ENCODE measurements around the gene SP1. TPM values are rescaled to one million over a fixed set of nuclear protein-coding genes. Genes with fewer than 3 reads are reported as not detected.
"Not testable (repeated sequence)": the region's sequence is repeated elsewhere in the genome, so short reads cannot be mapped to it uniquely, and the experiment has no call there.

The SP1 gene
- total and polyA plus RNA-seq, 2 experiments from 2014 or later = 11.1 to 68.4 TPM

GRCh38 chr12:53419756-53420155 lies 39.8 kb downstream of the SP1 start (continued):
- no peak for TF ChIP-seq NANOG (IDR thresholded peaks at IDR 0.05; ENCODE audit: borderline replicate concordance)
- no peak for TF ChIP-seq EZH2 (IDR thresholded peaks at IDR 0.05; ENCODE audit: low read depth, unreplicated experiment)
- TF ChIP-seq STAT1 (IDR thresholded peaks at IDR 0.05; ENCODE audit: unreplicated experiment) = no peak

- not testable (repeated sequence) for H3K27ac ChIP-seq (ENCODE audit: low read depth); H4K20me1 ChIP-seq (replicated peaks; ENCODE audit: insufficient read depth); H3K36me3 Mint-ChIP-seq (ENCODE audit: low read depth); ATAC-seq; H3K27me3 ChIP-seq (ENCODE audit: insufficient read depth); H3K4me3 ChIP-seq; DNase-seq (ENCODE audit: low spot score); H3K27ac Mint-ChIP-seq; H3K9me3 Mint-ChIP-seq; H3K4me2 ChIP-seq; H3K9me2 ChIP-seq (ENCODE audit: insufficient read depth); H2AFZ ChIP-seq; H3F3A ChIP-seq (replicated peaks; ENCODE audit: low read depth); H3K79me2 ChIP-seq (replicated peaks; ENCODE audit: insufficient read depth); H3K4me3 Mint-ChIP-seq; H3K36me3 ChIP-seq (ENCODE audit: insufficient read depth); H3K4me1 ChIP-seq (ENCODE audit: insufficient read depth)
- Mint-ChIP-seq H3K4me1 (peaks cover 15% of the 10 kb centered on the region), H3K27me3 (ENCODE audit: insufficient read depth, low read depth, poor library complexity) (peaks cover 17% of the 10 kb centered on the region)
These were observed 42.3 kb downstream of the SP1 start for GRCh38 chr12:53422247-53422646.

DNA sequence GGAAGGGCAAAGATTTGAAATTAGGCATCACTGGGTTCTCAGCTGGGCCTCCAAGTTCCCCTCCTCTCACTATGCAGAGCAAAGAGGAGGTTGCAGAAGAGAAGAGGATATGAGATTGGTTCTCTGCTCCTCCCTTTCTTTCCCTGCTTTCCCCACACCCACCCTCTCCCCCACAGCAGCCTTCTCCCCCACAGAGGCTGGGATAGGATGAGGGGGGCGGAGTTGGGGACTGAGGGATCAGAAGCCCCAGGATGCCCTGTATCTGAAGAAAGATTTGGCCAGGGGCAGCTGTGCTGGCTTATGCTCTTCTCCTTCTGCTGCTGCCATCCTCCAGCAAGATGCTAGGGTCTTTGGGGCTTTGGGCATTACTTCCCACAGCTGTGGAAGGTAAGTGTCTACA lies 43.6 kb downstream of the SP1 start, which contains the start of gene AMHR2:
TSS of gene AMHR2 (plus strand) at position 259 of the 400 bp plus-strand sequence. CDS start at position 339, 80 bp downstream.
- Mint-ChIP-seq H3K27ac (no peak within 1 kb of the TSS), H3K9me3 (no peaks in the 10 kb centered on the region), H3K4me1 (peaks cover 15% of the 10 kb centered on the region), H3K27me3 (ENCODE audit: insufficient read depth, low read depth, poor library complexity) (peaks cover 17% of the 10 kb centered on the region), H3K4me3 (no peak within 1 kb of the TSS), H3K36me3 (ENCODE audit: low read depth) (no peaks in the 10 kb centered on the region)
- DNase-seq (ENCODE audit: low spot score) (no peak), ATAC-seq (no peak)
- no peaks in the 10 kb centered on the region for H3K27me3 ChIP-seq (ENCODE audit: insufficient read depth)
- H3K4me2 ChIP-seq = no peak within 1 kb of the TSS
- H3K9me2 ChIP-seq (ENCODE audit: insufficient read depth) = no peaks in the 10 kb centered on the region
- H3K27ac ChIP-seq (ENCODE audit: low read depth) = no peak within 1 kb of the TSS
- H4K20me1 ChIP-seq (replicated peaks; ENCODE audit: insufficient read depth) = no peaks in the 10 kb centered on the region
- H3K4me1 ChIP-seq (ENCODE audit: insufficient read depth) = no peaks in the 10 kb centered on the region; the same call in 1 of the 2 replicates
- H2AFZ ChIP-seq = 0 out of 2 replicates have a peak within 1 kb of the TSS, but pooled peaks have one; percentile 47
- no peaks in the 10 kb centered on the region for H3K36me3 ChIP-seq (ENCODE audit: insufficient read depth)
- H3F3A ChIP-seq (replicated peaks; ENCODE audit: low read depth) = 0 out of 2 replicates have a peak, but pooled peaks cover 3% of the 10 kb centered on the region
- no peak within 1 kb of the TSS for H3K4me3 ChIP-seq
- no peaks in the 10 kb centered on the region for H3K79me2 ChIP-seq (replicated peaks; ENCODE audit: insufficient read depth)
- TF ChIP-seq ZNF114 (CRISPR knock-in tag; IDR thresholded peaks at IDR 0.05) = no peak
- no peak for TF ChIP-seq ZNF462 (CRISPR knock-in tag; IDR thresholded peaks at IDR 0.05)
- TF ChIP-seq ZNF331 (CRISPR knock-in tag; IDR thresholded peaks at IDR 0.05; ENCODE audit: low read depth) = no peak
- no peak for TF ChIP-seq JUNB (IDR thresholded peaks at IDR 0.05; ENCODE audit: unreplicated experiment)
- TF ChIP-seq CREB1 (CRISPR knock-in tag; IDR thresholded peaks at IDR 0.05; ENCODE audit: low read depth) = no peak
- TF ChIP-seq, protein P1, sequence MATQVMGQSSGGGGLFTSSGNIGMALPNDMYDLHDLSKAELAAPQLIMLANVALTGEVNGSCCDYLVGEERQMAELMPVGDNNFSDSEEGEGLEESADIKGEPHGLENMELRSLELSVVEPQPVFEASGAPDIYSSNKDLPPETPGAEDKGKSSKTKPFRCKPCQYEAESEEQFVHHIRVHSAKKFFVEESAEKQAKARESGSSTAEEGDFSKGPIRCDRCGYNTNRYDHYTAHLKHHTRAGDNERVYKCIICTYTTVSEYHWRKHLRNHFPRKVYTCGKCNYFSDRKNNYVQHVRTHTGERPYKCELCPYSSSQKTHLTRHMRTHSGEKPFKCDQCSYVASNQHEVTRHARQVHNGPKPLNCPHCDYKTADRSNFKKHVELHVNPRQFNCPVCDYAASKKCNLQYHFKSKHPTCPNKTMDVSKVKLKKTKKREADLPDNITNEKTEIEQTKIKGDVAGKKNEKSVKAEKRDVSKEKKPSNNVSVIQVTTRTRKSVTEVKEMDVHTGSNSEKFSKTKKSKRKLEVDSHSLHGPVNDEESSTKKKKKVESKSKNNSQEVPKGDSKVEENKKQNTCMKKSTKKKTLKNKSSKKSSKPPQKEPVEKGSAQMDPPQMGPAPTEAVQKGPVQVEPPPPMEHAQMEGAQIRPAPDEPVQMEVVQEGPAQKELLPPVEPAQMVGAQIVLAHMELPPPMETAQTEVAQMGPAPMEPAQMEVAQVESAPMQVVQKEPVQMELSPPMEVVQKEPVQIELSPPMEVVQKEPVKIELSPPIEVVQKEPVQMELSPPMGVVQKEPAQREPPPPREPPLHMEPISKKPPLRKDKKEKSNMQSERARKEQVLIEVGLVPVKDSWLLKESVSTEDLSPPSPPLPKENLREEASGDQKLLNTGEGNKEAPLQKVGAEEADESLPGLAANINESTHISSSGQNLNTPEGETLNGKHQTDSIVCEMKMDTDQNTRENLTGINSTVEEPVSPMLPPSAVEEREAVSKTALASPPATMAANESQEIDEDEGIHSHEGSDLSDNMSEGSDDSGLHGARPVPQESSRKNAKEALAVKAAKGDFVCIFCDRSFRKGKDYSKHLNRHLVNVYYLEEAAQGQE (IDR thresholded peaks at IDR 0.05; ENCODE audit: unreplicated experiment) = no peak
- no peak for TF ChIP-seq EZH2phosphoT487 (IDR thresholded peaks at IDR 0.05; ENCODE audit: unreplicated experiment)
- no peak for TF ChIP-seq NANOG (IDR thresholded peaks at IDR 0.05; ENCODE audit: borderline replicate concordance)

Measured in GM23338 (cell line).